LNCAP (cell line): ENCODE measurements around the gene IRF7.

Experiments used
- TF ChIP-seq, protein P1 (sequence below): fragments of 450-650 bp; IDR thresholded peaks from 2 replicates; pipeline ENCODE4 v1.5.1; 2017; ENCODE audit warnings: mild to moderate bottlenecking

The IRF7 gene

DNA sequence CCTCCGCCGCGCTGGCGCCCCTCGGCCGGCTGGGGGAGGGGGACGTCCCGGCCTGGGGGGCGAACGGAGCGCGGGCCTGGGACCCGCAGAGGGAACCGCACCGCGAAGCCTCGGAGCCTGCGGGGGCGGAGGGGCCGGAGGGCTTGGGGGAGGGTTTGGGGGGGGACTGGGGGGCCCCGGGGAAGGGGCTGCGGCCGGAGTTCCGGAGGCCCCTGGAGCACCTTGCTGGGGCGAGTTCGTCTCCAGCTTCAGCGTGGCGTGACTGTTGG, 11.5 kb upstream of the IRF7 start:
- TF ChIP-seq, protein P1, sequence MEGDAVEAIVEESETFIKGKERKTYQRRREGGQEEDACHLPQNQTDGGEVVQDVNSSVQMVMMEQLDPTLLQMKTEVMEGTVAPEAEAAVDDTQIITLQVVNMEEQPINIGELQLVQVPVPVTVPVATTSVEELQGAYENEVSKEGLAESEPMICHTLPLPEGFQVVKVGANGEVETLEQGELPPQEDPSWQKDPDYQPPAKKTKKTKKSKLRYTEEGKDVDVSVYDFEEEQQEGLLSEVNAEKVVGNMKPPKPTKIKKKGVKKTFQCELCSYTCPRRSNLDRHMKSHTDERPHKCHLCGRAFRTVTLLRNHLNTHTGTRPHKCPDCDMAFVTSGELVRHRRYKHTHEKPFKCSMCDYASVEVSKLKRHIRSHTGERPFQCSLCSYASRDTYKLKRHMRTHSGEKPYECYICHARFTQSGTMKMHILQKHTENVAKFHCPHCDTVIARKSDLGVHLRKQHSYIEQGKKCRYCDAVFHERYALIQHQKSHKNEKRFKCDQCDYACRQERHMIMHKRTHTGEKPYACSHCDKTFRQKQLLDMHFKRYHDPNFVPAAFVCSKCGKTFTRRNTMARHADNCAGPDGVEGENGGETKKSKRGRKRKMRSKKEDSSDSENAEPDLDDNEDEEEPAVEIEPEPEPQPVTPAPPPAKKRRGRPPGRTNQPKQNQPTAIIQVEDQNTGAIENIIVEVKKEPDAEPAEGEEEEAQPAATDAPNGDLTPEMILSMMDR = no peak

DNA sequence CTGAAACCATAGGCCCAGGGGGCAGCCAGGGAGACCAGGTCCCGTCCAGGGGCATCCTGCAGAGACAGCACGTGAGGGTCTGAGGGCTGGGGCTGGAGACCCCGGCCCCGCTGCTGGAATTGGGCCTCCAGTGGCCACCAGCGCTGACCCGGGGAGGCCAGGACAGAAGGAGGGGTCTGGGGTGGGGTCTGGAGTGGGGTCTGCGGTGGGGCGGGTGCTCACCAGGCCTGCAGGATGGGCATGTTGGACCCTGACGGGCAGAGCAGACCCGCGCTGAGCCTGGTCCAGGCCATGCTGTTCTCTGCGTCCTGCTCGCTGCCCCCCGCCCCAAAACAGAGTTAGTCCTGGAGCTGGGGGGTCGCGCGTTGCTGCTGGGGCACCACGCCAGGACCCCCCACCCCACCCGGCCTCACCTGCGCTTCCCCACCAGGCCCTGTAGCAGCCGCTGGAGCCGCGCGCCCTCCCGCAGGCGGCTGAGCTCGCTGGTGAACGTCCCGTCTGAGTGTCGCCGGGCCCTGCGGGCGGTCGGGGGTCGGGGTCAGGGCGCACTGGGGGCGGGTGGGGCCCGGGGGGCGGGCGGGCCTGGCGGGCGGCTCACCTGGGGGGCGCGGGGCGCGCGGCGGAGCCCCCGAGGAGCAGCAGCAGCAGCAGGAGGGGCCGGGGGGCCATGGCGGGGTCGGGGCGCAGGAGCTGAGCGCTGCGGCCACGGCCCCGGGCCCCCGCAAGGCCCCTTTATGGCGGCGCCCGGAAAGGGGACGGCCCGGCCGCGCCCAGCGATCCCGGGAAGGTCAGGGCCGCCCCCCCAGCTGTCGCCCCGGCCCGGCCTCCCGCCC, 10.9 kb upstream of the IRF7 start, which contains the start of gene SCT:
SCT (minus strand) TSS at position 707 of the 833 bp plus-strand sequence; CDS start at position 669, 38 bp downstream.
- TF ChIP-seq, protein P1 = no peak

DNA sequence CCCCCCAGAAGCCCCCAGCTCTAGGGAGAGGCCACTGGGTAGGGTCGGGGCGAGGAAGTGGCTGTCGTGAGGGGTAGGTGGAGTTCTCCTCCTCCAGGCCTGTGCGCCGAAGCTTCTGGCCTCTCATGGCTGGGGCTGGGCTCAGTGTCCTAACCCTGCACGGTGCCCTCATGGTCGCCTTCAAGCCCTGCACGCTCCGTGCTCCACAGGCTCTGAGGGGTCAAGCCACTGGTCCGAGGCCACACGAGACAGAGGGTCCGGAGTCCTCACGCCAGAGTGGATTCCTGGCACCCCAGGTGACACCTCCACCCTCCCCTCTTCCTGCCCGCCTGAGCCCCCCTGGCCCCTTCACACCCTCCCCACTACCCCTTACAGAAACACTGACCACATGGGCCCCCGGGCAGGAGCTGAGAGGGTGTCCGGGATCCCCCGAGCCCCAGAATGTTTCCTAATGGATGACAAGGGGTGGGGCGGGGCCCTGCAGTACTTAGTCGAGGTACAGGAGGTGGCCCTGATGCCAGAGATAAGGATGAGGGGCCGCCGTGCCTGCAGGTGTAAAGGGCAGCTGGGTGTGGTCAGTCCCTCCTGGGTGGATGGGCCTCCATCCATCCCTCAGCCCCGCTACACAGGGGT, 10.0 kb upstream of the IRF7 start:
- TF ChIP-seq, protein P1 = no peak

DNA sequence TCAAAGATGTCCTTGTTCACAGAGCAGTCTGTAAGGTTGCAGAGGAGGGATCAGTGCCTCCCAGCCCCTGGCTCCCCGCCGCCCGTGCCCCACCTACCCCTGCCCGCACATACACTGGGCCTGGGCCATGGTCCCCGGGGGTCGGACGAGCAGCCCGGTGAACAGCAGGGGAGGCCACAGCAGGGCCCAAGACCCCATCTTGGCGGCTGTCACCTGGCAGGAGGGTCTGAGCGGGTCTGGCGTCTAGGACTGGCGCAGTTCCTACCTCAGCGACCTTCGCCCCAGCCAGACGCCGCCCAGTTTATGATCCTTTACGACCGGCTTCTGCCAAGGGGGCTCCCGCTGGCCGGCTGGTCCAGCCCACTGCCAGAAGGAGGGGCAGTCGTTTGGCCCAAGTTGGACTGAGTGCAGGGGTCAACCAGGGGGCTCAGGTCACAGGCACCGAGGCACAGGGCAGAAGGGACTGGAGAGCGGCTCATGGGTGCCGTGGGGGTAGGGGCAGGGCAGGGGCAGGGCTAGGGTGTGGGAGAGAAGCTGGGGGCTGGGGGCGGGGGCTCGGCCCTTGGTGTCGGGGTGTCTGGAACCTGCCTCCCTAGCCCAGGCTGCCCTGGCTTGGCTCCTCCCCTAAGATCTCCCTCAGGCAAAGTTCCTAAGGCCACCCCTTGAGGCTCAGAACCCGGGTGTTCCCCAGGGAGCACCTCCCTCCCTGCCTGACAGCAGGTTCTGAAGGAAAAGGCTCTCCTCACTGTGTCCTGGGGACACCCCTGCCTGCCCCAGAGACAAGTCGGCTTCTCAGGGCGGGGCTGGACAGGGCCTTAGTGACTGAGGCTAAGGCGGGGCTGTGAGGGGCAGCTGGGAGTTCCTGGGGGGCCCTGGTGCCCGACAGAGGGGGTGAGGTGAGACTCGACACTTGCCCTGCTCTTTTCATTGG, 9.2 kb upstream of the IRF7 start, which contains the start of gene CDHR5:
CDHR5 (minus strand) TSS at position 251 of the 931 bp plus-strand sequence; CDS start at position 198, 53 bp downstream.
- TF ChIP-seq, protein P1 = no peak

DNA sequence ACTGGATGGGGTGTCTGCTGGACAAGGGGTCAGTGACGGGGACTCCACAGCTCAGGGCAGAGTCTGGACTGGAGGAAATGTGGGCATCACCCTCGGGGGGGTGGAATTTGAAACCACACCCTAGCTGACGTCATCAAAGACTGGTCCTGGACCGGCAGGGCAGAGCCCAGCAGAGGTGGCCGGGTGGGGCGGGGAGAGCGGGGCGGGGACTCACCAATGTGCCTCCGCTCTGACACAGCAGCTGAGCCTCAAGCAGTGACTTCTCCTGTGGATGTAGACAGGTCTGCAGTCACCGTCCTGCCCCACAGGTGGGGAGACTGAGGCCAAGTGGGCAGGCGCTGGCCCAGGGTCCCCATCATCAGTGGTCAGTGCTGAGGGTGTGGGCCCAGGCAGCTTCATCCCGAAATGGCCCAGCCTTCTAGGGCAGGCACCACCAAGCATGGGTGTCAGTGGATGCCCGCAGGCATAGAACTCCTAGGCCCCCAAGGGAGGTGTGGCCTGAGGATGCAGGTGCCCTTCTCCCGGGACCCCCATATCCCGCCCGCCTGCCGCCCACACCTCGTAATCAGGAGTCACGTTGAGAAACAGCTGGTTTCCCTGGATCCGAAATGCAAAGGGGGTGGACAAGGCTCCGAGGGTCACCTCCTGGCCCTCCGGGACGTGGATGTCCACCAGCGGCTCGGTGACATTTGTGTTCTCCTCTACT, 8.4 kb upstream of the IRF7 start:
- TF ChIP-seq, protein P1 = no peak

DNA sequence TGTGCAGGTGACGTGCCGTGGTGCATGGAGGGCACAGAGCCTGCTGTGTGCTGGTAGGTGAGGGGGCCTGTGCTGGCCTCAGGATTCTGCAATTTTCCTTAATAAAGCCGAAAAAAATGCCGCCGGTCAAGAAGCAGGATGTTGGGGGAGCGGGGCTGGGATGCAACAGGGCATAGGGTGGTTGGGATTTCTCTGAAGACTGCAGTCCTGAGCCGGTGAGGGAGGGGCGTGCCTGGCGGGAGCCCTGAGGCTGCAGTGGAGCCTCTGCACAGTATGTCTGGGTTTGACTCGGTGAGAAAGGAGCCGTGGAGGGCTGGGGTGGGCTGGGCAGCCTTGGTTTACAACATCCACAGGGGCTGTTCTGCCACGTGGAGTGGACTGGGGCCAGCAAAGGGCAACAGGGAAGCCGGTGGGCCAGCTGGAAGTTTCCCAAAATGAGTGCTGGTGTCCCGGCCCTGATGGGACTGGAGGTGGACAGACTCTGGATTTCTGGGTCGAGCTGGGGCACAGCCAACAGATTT, 7.7 kb upstream of the IRF7 start:
- TF ChIP-seq, protein P1 = no peak

DNA sequence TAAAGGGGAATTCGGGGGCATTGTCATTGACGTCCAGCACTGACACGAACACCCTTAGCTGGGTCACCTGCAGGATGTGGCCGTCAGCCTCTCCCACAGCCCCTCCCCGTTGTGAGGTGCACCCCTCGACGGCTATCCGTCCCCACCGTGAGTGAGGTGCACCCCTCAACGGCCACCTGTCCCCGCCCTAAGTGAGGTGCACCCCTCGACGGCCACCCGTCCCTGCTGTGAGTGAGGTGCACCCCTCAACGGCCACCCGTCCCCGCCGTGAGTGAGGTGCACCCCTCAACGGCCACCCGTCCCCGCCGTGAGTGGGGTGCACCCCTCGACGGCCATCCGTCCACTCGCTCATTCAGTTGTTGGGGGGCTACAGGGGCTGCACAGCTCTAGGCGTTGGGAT, 6.1 kb upstream of the IRF7 start:
- TF ChIP-seq, protein P1 = no peak
